NCI-H510A (cell line): ENCODE data around the gene SLC7A8.

Experiments used
- DNase-seq: peaks from one replicate; lab custom pipeline; 2025; lab: John Stamatoyannopoulos, UW

Gene SLC7A8

DNA sequence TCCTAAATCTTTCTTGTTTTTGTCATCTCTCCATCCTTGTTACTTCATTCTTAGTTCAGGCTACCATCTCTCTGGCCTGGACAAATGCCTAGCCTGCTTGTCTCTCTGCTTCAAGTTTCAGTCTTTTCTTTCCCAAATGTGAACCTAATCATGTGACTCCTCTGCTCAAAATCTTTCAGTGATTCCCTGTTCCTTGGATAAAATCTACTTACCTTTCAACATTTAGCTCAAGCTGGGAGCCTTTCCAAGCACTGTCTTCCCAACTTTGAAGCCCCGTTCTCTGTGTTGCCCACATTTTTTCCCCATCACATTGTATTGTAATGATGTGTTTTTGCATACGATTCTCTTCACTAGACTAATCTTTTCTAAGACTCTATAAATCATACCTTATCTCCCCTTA is 24.7 kb downstream of the SLC7A8 start:
- DNase-seq = no peak

DNA sequence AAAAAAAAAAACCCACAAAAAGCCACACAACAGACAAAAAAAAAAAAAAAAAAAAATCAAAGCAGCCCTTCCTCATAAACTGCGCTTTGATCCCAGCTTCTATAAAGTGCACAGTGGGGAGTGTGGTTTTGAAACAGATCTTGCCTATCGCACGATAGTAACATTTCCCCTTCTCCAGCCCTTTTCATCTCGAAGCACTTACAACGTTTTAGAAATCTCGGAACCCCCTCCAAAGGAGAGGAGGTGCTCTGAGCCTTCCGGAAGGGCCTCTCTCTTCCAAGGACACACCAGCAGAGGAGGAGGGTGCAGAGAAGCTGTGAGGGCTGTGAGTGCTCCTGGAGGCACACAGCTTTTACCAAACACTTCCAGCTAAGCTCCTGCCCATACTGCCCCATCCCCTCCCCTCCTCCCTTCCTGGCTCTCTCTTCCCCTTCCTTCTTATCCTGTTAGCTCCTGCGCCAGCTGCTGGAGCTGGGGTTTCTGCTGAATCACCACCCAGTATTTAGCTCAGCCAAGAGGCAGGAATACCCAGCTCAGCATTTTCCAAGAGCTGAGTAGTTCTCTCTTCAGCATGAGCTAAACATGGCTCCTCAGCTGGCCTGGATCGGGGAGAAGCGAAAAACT is 28.4 kb downstream of the SLC7A8 start:
- DNase-seq = peak; percentile 26

DNA sequence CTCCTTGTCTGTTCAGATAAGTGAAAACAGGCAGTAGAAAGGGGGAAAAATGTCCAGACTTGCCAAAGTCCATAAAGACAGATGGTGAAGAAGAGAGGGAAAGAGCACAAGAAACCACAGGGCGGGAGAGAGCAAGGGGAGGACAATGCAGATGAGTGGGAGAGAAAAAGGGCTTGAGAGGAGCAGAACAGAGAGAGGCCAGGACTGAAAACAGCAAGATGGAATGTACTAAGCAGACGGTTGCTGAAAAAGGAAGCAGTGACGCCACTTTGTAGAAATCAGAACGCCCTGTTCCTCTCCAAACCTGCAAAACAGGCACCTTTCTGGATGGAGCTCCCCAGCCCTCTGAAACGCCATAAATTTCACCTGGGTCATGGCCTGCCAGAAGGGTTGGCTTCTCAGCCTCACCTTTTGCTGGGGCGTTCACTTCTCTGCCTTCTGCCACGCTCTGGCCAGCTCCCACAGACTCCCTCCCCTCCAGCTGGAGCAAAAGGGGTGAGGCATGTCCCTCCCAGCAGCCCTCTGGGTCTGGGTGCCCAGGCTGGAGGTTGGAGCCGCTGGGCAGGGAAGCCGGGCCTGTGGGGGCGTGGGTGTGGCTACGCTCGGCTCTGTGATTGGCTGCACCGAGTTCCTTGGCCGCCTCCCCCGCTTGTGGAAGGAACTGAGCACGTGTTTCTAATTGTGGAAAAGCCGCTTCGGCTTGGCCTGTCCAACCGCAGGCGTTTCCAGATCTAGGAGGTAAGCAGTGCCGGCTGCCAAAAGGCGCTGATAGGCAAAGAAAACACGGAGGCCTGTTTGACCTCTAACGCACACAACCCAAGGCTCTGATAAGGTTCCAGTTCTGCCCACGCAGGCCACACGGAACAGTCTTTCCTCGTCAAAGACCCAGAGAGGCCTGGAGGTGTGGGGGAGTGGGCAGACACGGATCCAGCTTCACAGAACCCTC is 29.3 kb downstream of the SLC7A8 start:
- no peak for DNase-seq

DNA sequence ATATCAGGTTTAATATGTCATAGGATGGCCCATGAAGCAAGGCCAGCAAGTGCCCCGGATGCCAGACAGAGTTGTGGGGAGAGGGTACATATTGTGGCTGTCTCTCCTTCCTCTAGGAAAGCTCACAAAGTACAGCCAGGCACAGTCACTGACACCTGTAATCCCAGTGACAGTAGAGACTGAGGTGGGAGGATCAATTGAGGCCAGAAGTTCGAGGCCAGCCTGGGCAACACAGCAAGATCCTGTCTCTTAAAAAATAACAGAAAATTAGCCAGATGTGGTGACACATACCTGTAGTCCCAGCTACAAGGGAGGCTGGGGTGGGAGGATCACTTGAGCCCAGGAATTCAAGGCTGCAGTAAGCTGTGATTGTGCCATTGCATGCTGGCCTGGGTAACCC is 32.1 kb downstream of the SLC7A8 start:
- no peak for DNase-seq

DNA sequence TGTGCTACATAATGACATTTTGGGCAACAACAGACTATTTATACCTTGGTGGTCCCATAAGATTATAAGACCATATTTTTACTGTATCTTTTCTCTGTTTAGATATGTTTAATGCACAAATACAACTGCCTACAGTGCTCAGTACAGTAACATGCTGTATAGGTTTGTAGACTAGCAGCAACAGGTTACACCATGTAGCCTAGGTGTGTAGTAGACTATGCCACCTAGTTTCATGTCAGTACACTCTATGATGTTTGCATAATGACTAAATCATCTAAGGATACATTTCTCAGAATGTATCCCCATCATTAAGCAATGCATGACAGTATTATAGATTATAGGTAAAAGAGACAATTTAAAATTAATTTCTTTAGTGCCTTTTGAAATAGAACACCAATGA is 33.7 kb downstream of the SLC7A8 start:
- no peak for DNase-seq

DNA sequence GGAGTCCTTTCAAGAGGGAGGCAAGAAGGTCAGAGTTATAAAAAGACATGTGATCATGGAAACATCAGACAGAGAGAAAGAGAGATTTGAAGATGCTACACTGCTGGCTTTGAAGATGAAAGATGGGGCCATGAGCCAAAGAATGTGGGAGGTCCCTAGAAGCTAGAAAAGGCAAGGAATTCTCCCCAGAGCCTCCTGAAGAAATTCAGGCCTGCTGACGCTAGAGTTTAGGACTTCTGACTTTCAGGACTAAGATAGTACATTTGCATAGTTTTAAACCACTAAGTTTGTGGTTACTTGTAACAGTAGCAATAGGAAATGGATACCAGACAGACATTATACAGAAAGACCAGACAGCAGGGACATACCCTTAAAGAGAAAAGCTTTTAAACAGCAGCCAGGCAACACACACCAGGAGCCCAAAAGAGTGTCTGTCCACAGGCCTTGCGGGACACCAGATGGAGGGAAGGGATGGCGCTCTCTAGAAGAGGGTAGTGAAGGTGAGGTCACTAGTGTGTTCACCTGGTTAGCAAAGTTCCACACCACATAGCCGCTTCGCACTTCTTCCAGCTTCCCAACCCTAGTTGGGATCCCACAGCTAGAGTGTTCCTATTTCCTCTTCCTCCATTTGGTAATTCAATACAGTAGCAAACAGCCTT is 34.7 kb downstream of the SLC7A8 start:
- no peak for DNase-seq

DNA sequence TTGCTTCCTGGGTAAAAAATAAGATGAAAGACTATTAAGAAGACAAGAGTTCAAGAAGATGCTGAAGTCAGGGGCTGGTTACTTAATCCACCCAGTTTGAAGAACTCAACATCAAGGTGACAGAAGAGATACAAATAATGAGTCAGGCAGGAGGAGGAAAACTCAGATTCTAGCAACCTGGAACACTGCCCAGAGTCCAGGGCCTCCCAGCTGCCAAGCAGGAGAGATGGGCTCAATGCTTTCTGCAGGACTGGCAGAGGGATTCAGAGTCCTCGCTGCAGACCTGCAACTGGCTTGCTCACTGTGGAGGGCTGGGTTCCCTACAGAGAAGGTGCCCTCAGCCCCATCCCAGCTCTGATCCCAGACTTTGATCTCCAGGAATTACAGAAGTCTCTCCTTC is 35.8 kb downstream of the SLC7A8 start:
- no peak for DNase-seq

DNA sequence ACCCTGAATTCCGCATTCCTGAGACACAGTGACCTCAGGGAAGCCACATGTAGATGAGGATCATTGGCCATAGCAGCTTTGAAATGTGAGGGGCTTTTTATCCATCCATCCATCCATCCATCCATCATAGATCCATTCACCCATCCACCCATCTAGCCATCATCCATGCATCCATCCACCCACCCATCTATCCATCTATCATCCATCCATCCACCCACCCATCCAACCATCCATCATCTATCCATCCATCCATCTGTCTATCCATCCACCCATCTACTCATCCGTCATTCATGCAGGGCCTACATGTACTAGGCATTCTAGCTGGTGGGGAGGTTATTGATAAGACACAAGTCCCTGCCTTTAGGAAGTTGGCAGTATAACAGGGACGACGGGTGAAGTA is 36.5 kb downstream of the SLC7A8 start:
- no peak for DNase-seq

DNA sequence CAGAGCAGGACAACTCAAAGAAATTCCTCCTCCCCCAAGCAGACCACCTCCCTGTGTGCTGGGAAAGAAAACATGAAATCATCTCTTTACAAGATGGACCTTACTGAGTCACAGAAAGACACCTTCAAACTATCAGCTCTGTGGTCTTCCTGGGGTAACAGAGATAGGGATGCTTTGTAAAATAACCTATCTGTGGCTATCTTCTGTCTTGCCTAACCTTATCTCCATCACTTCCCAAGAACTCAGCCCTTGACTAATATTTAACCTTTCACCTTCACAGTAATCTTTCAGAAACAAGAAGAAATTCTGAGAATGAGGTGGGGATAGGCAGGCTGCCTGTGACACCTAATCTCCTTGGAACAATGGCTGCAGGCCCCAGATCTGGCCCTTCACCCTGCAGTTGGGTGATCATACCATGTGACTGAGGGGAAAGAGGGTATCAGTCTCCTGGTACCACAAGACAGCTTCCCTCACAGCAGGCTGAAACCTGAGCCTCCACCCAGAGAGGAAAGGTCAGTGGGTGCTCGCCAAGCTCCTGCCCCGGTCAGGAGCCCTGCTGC is 37.0 kb downstream of the SLC7A8 start:
- DNase-seq = no peak

DNA sequence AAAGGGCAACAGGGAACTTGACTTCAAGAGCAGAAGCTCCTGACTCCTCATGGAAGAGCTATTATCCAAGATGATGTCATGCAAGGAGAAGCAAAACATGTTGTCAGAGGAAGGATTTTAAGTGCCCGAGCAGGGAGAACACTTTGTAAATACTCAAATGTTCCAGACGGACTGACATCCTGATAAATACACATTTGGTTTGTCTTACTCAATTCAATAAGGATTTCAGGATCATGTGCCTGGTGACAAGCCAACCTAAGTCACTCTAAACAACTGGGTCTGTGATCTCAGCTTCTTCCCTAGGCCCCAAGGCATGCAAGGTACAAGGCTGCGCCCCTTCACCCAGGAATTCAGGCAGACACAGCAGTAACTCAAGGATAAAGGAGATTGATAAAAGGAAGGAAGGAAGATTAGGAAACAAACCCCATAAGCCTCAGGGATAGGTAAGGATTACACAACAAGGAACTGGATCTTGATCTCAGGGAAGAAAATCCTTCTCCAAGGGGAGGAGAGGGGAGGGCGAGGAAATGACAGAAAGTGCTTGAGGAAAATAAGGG is 37.6 kb downstream of the SLC7A8 start:
- no peak for DNase-seq

DNA sequence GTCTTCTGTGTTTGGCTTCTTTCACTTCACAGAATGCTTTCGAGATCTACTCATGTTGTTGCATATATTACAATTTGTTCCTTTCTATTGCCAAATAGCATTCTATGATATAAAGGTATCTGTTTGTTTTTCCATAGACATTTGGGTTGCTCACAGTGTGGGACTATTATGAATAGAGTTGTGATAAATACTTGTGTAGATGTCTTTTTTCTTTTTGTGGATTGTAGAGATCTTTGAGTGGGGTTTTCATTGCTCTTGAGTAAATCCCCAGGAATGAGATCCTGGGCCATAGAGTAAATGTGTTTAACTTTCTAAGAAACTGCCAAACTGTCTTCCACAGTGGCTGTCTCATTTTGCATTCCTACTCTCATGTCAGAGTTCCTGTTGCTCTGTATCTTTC is 39.5 kb downstream of the SLC7A8 start:
- DNase-seq = no peak

DNA sequence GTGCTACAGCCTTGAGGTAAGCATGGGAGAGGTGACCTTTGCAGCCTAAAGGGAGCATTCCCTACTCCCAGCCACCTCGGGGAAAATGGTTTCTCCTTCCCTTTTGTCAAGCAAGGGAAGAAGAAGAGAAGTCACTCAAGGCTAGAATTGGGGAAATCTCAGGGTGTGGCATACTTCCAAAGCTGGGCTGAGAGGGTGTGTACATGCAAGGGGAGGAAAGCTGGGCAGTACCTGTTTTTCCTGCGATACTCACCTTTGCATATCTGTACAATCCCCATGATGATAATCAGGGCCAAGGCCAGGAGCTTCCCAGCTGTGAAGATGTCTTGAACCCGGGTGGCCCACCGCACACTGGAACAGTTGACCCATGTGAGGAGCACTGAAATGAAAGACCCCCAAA is 40.6 kb downstream of the SLC7A8 start:
- no peak for DNase-seq

DNA sequence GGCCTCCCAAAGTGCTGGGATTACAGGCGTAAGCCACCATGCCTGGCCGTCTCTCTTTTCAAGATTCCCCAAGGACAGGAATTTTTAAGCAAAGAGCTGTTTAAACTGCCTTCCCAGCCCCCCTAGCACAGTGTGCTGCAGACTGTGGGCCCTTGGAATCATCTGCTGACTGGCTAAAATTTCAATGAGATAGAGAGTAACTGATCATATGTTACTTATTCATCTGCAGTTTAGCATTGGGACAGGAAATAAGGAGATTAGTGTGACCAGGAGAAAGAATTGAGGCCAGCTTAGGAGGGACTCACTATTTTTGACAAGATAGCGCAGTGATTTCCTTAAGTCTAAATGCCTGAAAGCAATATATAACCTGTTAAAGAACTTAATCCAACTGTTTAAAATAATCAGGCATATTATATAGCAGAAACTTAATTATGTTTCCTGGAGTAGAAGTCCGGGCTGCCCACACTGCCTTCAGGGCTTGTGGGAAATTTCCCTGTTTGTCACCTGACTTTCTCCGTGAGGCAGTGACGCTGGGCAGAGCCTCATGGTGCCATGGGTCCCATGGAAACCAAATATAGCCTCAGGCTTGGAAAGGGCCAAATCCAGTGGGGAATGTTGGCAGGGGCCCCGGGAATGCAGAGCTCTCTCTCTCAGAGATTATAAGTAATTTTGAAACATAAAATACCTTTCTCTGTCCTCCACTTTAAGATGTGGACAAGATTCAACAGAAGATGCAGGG is 41.6 kb downstream of the SLC7A8 start:
- DNase-seq = no peak

DNA sequence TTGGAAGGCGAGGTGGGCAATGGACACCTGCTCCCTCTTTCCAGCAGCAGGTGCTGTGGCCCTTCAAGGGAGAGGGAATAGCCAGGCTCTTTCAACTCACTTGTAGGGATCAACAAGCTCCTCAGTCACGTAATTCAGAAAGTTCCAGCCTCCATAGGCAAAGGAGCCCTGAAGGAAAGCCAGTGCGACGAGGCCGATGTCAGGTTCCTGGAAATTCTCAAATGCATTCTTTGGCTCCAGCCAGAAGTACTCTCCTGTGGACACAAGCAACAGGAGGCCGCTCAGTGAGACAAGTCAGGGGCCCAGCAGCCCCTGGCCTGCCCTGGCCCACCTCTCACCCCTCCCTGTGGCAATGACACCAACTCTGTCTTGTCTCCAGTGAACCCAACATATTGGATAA is 43.1 kb downstream of the SLC7A8 start:
- no peak for DNase-seq

DNA sequence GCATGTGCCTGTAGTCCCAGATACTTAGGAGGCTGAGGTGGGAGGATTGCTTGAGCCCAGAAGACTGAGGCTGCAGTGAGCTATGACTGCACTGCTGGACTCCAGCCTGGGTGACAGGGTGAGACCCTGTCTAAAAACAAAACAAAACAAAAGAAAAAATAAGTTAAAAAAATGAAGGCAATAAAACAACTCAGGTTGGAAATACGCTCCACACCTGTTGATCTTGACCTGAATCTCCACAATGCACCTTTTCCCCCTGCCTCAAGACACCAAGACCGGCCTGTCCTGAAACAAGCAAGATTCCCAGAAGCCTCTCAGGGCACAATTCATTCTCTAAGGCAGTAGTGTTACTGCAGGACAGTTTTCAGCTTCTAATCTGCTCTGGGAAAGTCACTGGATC is 43.6 kb downstream of the SLC7A8 start:
- DNase-seq = no peak

DNA sequence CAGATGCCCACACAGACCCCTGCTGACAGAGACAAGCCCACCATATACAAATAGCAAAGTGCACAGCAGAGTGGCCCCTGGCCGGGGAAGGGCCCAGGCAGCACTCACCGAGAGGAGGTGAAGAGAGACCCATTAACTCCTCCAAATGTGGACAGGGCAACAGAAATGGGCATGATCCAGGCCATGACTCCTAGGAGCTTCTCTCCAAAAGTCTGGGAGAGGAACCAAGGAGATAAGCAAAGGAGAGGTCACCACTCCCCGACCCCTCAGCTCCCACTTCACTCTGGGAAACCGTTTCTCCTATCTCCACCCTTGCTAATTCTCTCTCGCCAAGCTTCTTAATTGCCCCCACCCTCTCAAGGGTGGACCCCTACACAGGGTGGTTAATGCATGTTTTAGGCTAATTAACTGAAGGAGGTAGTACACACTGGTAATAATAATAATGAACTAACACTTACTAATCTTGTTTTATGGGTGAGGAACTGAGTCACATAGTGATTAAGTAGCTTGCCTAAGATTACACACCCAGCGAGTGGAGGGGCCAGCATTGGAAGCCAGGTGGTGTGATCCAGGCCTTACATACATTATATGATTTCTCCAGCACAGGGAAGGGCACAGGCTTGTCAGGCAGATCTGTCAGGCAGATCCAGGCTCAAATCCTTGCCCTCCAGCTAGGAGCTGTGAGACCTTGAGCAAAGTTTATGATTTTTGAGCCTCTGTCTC is 45.5 kb downstream of the SLC7A8 start:
- no peak for DNase-seq

DNA sequence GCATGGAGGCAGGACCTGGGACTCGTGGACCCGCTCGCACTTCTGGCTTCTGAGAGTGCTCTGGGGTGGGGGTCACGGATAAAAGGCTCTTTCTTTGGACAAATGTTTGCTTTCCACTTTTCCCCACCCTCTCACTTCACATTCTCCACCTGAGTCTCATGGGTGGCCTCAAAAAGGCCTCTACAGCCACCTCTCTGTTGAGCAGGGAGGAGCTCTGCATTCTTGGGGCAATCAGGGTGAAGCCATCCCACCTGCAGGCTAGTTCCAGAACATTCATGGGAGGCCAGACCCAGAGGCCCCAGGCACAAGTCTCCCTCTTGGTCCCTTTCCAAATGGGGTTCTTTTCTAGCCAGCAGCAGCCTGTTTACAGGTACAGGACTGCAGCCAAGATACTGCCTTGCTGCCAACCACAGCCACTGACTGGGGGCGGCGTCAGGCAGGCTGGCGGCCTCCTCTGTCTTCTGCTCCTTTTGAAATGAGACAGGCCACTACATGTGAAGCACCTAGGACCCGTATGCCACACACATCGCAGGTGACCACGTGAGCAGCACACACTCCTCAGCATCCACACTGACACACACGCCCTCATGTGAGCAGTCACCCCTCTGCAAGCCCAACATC is 46.2 kb downstream of the SLC7A8 start:
- no peak for DNase-seq

DNA sequence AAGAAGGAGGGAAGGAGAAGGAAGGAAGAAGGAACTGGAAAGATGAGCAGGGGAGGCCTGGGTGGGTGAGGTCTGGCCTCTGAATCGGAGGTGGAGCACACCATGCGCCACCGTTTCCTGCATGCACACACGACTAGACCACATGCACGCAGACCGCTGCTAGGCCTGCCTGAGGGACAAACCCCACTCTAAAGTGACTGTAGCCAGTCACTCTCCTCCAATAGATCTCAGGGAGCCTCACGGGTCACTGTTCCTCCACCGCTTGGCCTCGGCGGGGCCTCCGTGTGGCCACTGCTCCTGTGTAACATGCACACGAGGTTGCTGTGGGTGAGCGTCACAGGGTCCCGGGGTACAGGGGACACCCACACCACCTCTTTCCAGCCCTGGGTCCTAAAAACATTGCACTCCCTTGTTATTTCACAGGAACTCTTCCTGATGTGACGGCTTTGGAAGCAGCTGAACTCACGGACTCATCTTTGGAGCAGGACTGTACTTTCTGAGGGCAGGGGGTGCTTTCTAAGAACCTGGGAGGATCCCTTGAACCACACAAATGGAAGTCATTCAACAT is 46.8 kb downstream of the SLC7A8 start:
- no peak for DNase-seq

DNA sequence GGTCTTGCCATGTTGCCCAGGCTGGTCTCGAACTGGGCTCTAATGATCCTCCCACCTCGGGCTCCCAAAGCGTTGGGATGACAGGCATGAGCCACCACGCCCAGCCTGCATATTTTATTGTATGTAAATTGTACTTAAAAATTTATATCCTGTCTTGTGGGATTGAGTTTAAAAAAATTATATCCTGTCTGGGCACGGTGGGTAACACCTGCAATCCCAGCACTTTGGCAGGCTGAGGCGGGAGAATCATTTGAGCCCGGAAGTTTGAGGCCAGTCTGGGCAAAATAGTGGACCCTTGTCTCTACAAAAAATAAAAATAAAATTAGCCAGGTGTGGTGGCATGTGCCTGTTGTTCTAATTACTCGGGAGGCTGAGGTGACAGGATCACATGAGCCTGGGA is 50.5 kb downstream of the SLC7A8 start:
- no peak for DNase-seq

DNA sequence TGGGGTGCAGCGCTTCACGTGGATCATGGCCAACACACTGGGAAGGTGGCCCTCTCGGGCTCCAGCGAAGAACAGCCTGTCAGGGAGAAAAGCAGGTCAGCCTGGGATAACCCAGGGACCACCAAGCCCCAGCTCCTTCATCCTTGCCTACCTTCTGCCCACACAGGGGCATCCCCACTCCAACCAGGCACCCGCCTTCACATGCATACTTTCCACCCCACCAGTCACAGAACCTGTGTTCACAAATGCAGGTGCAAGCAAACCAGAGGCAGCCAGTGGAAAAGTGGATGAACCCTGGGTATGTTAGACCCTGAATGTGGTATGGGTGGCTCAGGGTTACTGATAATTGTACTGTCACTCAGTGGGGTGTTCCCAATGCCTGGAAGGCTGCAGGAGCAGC is 52.0 kb downstream of the SLC7A8 start:
- no peak for DNase-seq
